Panc1 (cell line): ENCODE data around the gene TSPAN31. TPM values are rescaled to one million over a fixed set of nuclear protein-coding genes. Genes with fewer than 3 reads are reported as not detected.

Source experiments
- ATAC-seq: fragments of 200-7000 bp; cut with Tn5 transposase; 2 replicates; pipeline ENCODE4 v1.9.1; 2020; ENCODE audit warnings: mild to moderate bottlenecking, moderate library complexity
- BruUV-seq: library from RNA; stranded (reverse); fragments of 400-500 nt; replicated peaks from 2 replicates; lab custom pipeline; 2021; lab: Mats Ljungman, UMichigan
- CTCF ChIA-PET: fragments of 300-600 bp; sonication (Branson Sonifier 250); formaldehyde crosslinking; loops from one replicate; lab custom pipeline; 2022; ENCODE audit warnings: antibody characterized with exemption; lab: Charles Lee
- POLR2A ChIA-PET: fragments of 300-600 bp; sonication (Branson Sonifier 250); formaldehyde crosslinking; loops from one replicate; lab custom pipeline; 2022; ENCODE audit warnings: antibody characterized with exemption; lab: Charles Lee
- DNase-seq: peaks from one replicate; pipeline ENCODE4 v3.0.0-alpha.2; 2010; ENCODE audit warnings: low read depth, low spot score
- H3K27ac ChIP-seq: 2 replicates; pipeline ENCODE4 v1.5.1; 2011; ENCODE audit warnings: mild to moderate bottlenecking, low read length, inconsistent platforms
- H3K27me3 ChIP-seq: fragments of 200-500 bp; sonication (Bioruptor generic); 2 replicates; pipeline ENCODE4 v1.6.0; 2014; ENCODE audit warnings: low read length, inconsistent platforms; ENCODE audit not compliant: control insufficient read depth, insufficient read depth
- H3K36me3 ChIP-seq: fragments of 200-500 bp; sonication (Bioruptor generic); 2 replicates; pipeline ENCODE4 v1.5.1; 2014; ENCODE audit warnings: inconsistent platforms, mild to moderate bottlenecking, low read length, moderate library complexity; ENCODE audit not compliant: control insufficient read depth, insufficient read depth
- H3K4me1 ChIP-seq: 2 replicates; pipeline ENCODE4 v1.5.1; 2011; ENCODE audit warnings: inconsistent platforms, mild to moderate bottlenecking, low read length, moderate library complexity; ENCODE audit not compliant: control insufficient read depth, insufficient read depth
- H3K4me3 ChIP-seq, 2 experiments: 2 replicates each; pipeline ENCODE4 v1.5.1; 2011 to 2012; ENCODE audit warnings: low read depth in 2 of 2, low read length in 2 of 2, mild to moderate bottlenecking in 2 of 2, inconsistent platforms in 1 of 2, moderate library complexity in 1 of 2
- H3K9me3 ChIP-seq: fragments of 200-500 bp; sonication (Bioruptor generic); 2 replicates; pipeline ENCODE4 v1.5.1; 2014; ENCODE audit warnings: low read depth, mild to moderate bottlenecking, inconsistent platforms, low read length, moderate library complexity; ENCODE audit not compliant: control insufficient read depth, insufficient read depth
- CTCF ChIP-seq: fragments of 450-650 bp; IDR thresholded peaks from 2 replicates; pipeline ENCODE4 v1.5.1; 2017; ENCODE audit warnings: mild to moderate bottlenecking
- POLR2AphosphoS5 ChIP-seq: IDR thresholded peaks from 2 replicates; pipeline ENCODE4 v1.6.1; 2012; ENCODE audit warnings: mild to moderate bottlenecking, low read depth, low read length, moderate library complexity
- REST ChIP-seq, 2 experiments: IDR thresholded peaks; 2 replicates each; pipeline ENCODE4 v1.6.1; 2011 to 2012; ENCODE audit warnings: low read depth in 2 of 2, control low read depth in 1 of 2, low read length in 1 of 2, mild to moderate bottlenecking in 1 of 2, moderate library complexity in 1 of 2; ENCODE audit not compliant: insufficient read depth in 1 of 2
- SIN3A ChIP-seq: IDR thresholded peaks from 2 replicates; pipeline ENCODE4 v1.6.1; 2012; ENCODE audit warnings: low read depth, mild to moderate bottlenecking, low read length, moderate library complexity, borderline replicate concordance; ENCODE audit not compliant: insufficient read depth
- TCF7L2 ChIP-seq: IDR thresholded peaks from 2 replicates; pipeline ENCODE4 v1.6.1; 2011; ENCODE audit warnings: mild to moderate bottlenecking, low read depth, low read length, inconsistent platforms
- in situ Hi-C: cut with HindIII; loops from 2 replicates; pipeline ENCODE4 v1.10.0; 2016; ENCODE audit warnings: low sequenced_read_pairs, low pct_unique_long_range_greater_than_20kb
- intact Hi-C: fragments of 100-400 bp; cut with micrococcal nuclease; formaldehyde crosslinking; loops from one replicate; pipeline ENCODE4 v1.10.0; 2022; ENCODE audit not compliant: unreplicated experiment
- total RNA-seq: library from RNA; stranded (reverse); gene quantifications from one replicate; pipeline ENCODE4 v1.2.1, GENCODE V29; 2021; ENCODE audit not compliant: unreplicated experiment

Gene TSPAN31
- total RNA-seq, 1 experiment from 2014 or later = 17.5 TPM

GRCh38 chr12:57722716-57723629 lies 21.9 kb upstream of the TSPAN31 start:
- DNase-seq (no peak), ATAC-seq (no peak)
- no peaks in the 10 kb centered on the region for H3K9me3 ChIP-seq
- ChIA-PET CTCF (interaction anchor here (1.0 to 1.1 kb wide), 2 partner anchors 12 to 33 kb away, joined by 3 to 4 read pairs; no protein-coding TSS in a partner anchor), POLR2A (no interaction called here)
- H3K4me3 ChIP-seq = no peak overlapping the region
- no peaks in the 10 kb centered on the region for H3K27me3 ChIP-seq
- in situ Hi-C loops = no loop called here
- no peaks in the 10 kb centered on the region for H3K36me3 ChIP-seq
- intact Hi-C loops = no loop called here
- H3K27ac ChIP-seq = no peak overlapping the region
- H3K4me1 ChIP-seq = peaks cover 4% of the 10 kb centered on the region; the same call in 1 of the 2 replicates
- TF ChIP-seq SIN3A (no peak), TCF7L2 (no peak), REST (IDR thresholded peaks at IDR 0.05; ENCODE audit: insufficient read depth in 1 of 2, low read depth in 2 of 2, low read length in 1 of 2) (no peak), CTCF (no peak), POLR2AphosphoS5 (no peak)
- no TSS peak for BruUV-seq

GRCh38 chr12:57723630-57723962 lies 21.2 kb upstream of the TSPAN31 start:
- Histone ChIP-seq H3K27me3 (no peaks in the 10 kb centered on the region), H3K9me3 (no peaks in the 10 kb centered on the region), H3K4me1 (peaks cover 4% of the 10 kb centered on the region; the same call in 1 of the 2 replicates), H3K36me3 (no peaks in the 10 kb centered on the region), H3K4me3 (no peak overlapping the region), H3K27ac (no peak overlapping the region)
- no peak for ATAC-seq
- in situ Hi-C loops = no loop called here
- ChIA-PET POLR2A (no interaction called here), CTCF (interaction anchor here (1.1 kb wide), 1 partner anchor 12 kb away, joined by 4 read pairs; no protein-coding TSS in a partner anchor)
- no peak for TF ChIP-seq CTCF
- TF ChIP-seq REST (IDR thresholded peaks at IDR 0.05; ENCODE audit: insufficient read depth in 1 of 2, low read depth in 2 of 2, low read length in 1 of 2) = no peak
- no peak for TF ChIP-seq POLR2AphosphoS5
- TF ChIP-seq TCF7L2 = no peak
- no peak for TF ChIP-seq SIN3A
- no peak for DNase-seq
- intact Hi-C loops = no loop called here
- BruUV-seq = no TSS peak
